ENCODE measurements around the gene PPP3CA. TPM values are rescaled to one million over a fixed set of nuclear protein-coding genes. Genes with fewer than 3 reads are reported as not detected.
"Not testable (repeated sequence)": the region's sequence is repeated elsewhere in the genome, so short reads cannot be mapped to it uniquely, and the experiment has no call there.

PPP3CA gene
- total RNA-seq, 1 donor from 2014 or later: 77.1 TPM

GRCh38 chr4:100991332-100992069, 355.8 kb downstream of the PPP3CA start:
- not testable (repeated sequence) for DNase-seq

GRCh38 chr4:100989401-100989800, 357.9 kb downstream of the PPP3CA start:
- DNase-seq: no peak

GRCh38 chr4:100988876-100989275, 358.4 kb downstream of the PPP3CA start:
- DNase-seq: no peak

GRCh38 chr4:100986360-100986868, 360.9 kb downstream of the PPP3CA start:
- no peak for DNase-seq

DNA sequence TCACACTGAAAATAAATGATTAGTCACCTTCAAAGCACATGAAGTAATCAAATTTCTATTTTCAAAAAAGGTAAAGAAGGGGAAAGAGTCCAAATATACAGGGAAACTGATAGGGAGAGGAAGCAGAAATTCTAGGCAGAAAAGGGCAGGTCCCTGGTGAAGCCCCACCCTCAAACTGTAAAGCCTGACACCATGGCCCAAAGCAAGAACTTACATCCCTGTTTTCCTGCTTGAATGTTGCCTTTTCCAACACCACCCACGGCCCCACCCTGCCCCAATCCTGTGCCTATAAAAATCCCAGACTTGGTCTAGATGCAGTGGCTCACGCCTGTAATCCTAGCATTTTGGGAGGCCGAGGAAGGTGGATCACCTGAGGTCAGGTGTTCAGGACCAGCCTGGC, 361.8 kb downstream of the PPP3CA start:
- no peak for DNase-seq

- DNase-seq: no peak
Measured at GRCh38 chr4:100984901-100985300, 362.4 kb downstream of the PPP3CA start.

DNA sequence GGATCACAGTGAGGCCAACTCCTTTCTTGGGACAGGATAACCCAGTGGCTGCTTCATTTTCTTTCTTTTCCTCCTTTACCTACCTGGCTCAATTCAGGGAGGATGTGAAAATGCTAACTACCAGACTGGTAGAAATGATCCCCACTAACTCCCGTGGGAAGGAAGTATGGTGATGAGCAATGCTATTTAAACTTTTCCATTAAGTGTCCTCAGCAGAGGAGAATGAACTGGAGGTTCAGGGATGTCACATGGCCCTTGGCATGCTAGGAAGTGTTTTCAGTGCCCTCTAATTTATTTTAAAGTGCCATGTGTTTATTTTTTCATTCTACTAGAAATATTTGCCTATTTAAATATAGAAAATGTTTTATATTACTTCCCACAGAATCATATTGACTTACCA, 363.9 kb downstream of the PPP3CA start:
- DNase-seq: no peak

DNA sequence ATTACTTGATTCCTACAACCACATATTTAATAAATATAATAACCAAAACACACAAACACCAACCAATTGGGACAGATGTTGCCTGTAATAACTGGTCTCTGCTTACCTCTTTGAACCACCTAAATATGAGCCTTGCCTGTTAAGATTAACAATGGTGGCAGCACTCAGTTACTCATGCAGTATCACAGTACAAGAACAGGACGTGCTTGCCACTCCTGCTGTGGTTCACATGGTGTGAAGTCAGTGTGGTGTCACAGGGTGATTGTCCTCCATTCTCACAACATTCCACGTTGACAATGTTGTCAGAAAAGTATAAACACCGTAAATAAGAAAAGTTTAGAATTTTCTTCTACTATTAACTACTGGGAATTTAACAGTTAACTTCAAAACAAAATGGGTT, 365.0 kb downstream of the PPP3CA start:
- DNase-seq: no peak

DNA sequence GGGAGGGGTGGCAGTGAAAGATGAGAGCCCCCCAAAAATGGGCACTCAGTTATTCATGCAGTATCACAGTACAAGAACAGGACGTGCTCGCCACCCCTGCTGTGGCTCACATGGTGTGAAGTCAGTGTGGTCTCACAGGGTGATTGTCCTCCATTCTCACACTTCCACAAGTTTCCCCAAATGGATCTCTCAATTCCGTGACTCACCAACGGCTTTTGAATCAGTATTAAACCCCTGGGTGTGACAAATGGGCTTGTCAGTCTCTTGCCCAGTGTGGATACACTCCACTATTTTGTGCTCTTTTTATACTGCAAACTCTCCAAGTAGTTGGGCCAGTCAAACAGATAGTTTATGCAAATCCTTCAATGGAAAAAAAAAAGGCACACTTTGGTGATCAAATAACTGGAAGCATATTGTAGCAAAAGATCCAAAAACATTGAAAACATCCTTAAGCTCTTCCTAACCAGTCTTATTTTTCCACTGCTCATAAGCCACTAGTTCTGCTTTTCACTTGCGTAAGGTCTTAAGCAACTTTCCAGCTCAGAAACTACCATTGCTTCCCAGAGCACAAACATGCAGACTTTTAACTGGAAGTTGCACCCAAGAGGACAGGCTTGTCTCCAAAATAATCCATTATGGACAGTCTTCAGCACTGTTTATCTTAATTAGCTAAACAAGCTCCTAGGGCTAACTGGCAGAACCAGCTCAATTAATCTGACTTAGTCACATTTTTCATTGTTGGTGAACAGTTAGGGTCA, 365.7 kb downstream of the PPP3CA start:
- no peak for DNase-seq

- DNase-seq: no peak
Measured at GRCh38 chr4:100979736-100980135, 367.6 kb downstream of the PPP3CA start.

DNA sequence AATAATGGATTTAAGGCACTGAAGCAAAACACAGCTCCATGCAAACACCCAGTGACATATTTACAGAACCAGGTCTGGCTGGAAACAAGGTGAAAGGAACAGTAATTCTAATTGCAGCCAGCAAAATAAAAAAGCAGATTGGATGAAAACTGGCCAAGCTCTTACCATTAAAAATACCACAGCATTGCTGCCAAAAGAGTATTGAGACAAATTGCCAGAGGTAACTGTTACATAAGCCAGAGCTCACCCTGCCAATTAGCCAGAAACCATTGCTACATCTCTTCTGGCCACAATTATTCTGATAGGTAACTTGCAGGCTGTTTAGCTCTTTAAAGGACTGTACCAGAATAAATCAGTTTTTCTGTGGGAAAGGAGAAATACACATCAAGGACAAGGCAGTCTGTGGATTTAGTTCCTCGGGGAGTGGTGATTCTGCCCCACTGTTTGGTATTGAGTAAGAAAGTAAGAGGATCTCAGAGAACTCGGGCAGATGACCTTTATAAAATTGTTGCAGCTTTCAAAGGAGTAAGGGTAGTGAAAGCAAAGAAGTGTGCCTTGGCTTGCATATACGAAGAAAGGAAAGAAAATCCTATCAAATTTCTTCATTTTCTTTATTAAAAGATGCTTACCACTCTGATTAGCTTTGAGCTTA, 369.5 kb downstream of the PPP3CA start:
- no peak for DNase-seq

GRCh38 chr4:100977274-100977673, 370.1 kb downstream of the PPP3CA start:
- DNase-seq: no peak
